Ishikawa (cell line): Measurements from ENCODE around the gene TTC36.

Experiments used
- CEBPB ChIP-seq: IDR thresholded peaks from 2 replicates; pipeline ENCODE4 v1.6.1; 2012
- CREB1 ChIP-seq: IDR thresholded peaks from 2 replicates; pipeline ENCODE4 v1.6.1; 2012; ENCODE audit warnings: low read depth
- EGR1 ChIP-seq: IDR thresholded peaks from 2 replicates; pipeline ENCODE4 v1.6.1; 2012
- EP300 ChIP-seq: IDR thresholded peaks from 2 replicates; pipeline ENCODE4 v1.6.1; 2012; ENCODE audit warnings: borderline replicate concordance
- FOXM1 ChIP-seq: IDR thresholded peaks from 2 replicates; pipeline ENCODE4 v1.6.1; 2012; ENCODE audit warnings: low read depth, borderline replicate concordance
- NFIC ChIP-seq: IDR thresholded peaks from 2 replicates; pipeline ENCODE4 v1.6.1; 2012
- RAD21 ChIP-seq: IDR thresholded peaks from 2 replicates; pipeline ENCODE4 v1.6.1; 2012; ENCODE audit warnings: low read depth
- TAF1 ChIP-seq: IDR thresholded peaks from 2 replicates; pipeline ENCODE4 v1.6.1; 2012; ENCODE audit warnings: low read depth, mild to moderate bottlenecking
- TCF12 ChIP-seq: IDR thresholded peaks from 2 replicates; pipeline ENCODE4 v1.6.1; 2012; ENCODE audit warnings: low read depth
- TEAD4 ChIP-seq: IDR thresholded peaks from 2 replicates; pipeline ENCODE4 v1.6.1; 2012
- YY1 ChIP-seq: IDR thresholded peaks from 2 replicates; pipeline ENCODE4 v1.6.1; 2012; ENCODE audit warnings: low read depth
- ZBTB7A ChIP-seq: IDR thresholded peaks from 2 replicates; pipeline ENCODE4 v1.6.1; 2012; ENCODE audit warnings: low read depth
- TF ChIP-seq, protein P1 (sequence below): IDR thresholded peaks from 2 replicates; pipeline ENCODE4 v1.6.1; 2012; ENCODE audit warnings: low read depth, mild to moderate bottlenecking
- TF ChIP-seq, protein P2 (sequence below): IDR thresholded peaks from 2 replicates; pipeline ENCODE4 v1.6.1; 2012
- TF ChIP-seq, protein P3 (sequence below): IDR thresholded peaks from 2 replicates; pipeline ENCODE4 v1.6.1; 2012

The TTC36 gene

GRCh38 chr11:118572981-118573550 is 45.8 kb downstream of the TTC36 start:
- TF ChIP-seq ZBTB7A (no peak), EGR1 (no peak), TEAD4 (no peak), FOXM1 (no peak), TAF1 (no peak), YY1 (no peak), CEBPB (no peak), CREB1 (no peak), EP300 (no peak), RAD21 (no peak), TCF12 (no peak), NFIC (no peak)
- TF ChIP-seq, protein P1, sequence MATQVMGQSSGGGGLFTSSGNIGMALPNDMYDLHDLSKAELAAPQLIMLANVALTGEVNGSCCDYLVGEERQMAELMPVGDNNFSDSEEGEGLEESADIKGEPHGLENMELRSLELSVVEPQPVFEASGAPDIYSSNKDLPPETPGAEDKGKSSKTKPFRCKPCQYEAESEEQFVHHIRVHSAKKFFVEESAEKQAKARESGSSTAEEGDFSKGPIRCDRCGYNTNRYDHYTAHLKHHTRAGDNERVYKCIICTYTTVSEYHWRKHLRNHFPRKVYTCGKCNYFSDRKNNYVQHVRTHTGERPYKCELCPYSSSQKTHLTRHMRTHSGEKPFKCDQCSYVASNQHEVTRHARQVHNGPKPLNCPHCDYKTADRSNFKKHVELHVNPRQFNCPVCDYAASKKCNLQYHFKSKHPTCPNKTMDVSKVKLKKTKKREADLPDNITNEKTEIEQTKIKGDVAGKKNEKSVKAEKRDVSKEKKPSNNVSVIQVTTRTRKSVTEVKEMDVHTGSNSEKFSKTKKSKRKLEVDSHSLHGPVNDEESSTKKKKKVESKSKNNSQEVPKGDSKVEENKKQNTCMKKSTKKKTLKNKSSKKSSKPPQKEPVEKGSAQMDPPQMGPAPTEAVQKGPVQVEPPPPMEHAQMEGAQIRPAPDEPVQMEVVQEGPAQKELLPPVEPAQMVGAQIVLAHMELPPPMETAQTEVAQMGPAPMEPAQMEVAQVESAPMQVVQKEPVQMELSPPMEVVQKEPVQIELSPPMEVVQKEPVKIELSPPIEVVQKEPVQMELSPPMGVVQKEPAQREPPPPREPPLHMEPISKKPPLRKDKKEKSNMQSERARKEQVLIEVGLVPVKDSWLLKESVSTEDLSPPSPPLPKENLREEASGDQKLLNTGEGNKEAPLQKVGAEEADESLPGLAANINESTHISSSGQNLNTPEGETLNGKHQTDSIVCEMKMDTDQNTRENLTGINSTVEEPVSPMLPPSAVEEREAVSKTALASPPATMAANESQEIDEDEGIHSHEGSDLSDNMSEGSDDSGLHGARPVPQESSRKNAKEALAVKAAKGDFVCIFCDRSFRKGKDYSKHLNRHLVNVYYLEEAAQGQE = no peak
- TF ChIP-seq, protein P2, sequence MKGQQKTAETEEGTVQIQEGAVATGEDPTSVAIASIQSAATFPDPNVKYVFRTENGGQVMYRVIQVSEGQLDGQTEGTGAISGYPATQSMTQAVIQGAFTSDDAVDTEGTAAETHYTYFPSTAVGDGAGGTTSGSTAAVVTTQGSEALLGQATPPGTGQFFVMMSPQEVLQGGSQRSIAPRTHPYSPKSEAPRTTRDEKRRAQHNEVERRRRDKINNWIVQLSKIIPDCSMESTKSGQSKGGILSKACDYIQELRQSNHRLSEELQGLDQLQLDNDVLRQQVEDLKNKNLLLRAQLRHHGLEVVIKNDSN = no peak
- TF ChIP-seq, protein P3, sequence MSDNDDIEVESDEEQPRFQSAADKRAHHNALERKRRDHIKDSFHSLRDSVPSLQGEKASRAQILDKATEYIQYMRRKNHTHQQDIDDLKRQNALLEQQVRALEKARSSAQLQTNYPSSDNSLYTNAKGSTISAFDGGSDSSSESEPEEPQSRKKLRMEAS = no peak

- TF ChIP-seq, protein P3 = no peak
- TF ChIP-seq YY1 (no peak), EGR1 (no peak), CREB1 (no peak), ZBTB7A (no peak), RAD21 (no peak), TEAD4 (no peak), NFIC (no peak), EP300 (no peak), CEBPB (no peak), TAF1 (no peak), TCF12 (no peak)
- TF ChIP-seq, protein P2 = no peak
- TF ChIP-seq, protein P1 = no peak
Measured at GRCh38 chr11:118574636-118575035, 47.4 kb downstream of the TTC36 start.
